Jurkat, Clone E6-1 (cell line): Measurements from ENCODE around the gene ANGPTL2. TPM values are rescaled to one million over a fixed set of nuclear protein-coding genes. Genes with fewer than 3 reads are reported as not detected.
"Not testable (repeated sequence)": the region's sequence is repeated elsewhere in the genome, so short reads cannot be mapped to it uniquely, and the experiment has no call there.

Experiments used
- DNase-seq: peaks from one replicate; pipeline ENCODE4 v3.0.0-alpha.2; 2011; ENCODE audit warnings: low read depth, low spot score
- H3K4me3 ChIP-seq: 2 replicates; pipeline ENCODE4 v1.5.1; 2011; ENCODE audit warnings: mild to moderate bottlenecking, low read length, control low read depth, moderate library complexity
- polyA plus RNA-seq: library from polyadenylated mRNA; unstranded; fragments of >200 nt; gene quantifications from one replicate; pipeline ENCODE4 v1.2.1, GENCODE V29; 2012; ENCODE audit warnings: missing spikeins; ENCODE audit not compliant: insufficient read length, insufficient read depth

ANGPTL2 gene
- 1.1 TPM for polyA plus RNA-seq

- no peak for DNase-seq
- no peak within 1 kb of the TSS for H3K4me3 ChIP-seq
Measured at GRCh38 chr9:127122176-127123063, at the start of gene ANGPTL2. TSS of gene ANGPTL2 (minus strand) at chr9:127122635. CDS start at chr9:127108731, 13,904 bp downstream.

DNA sequence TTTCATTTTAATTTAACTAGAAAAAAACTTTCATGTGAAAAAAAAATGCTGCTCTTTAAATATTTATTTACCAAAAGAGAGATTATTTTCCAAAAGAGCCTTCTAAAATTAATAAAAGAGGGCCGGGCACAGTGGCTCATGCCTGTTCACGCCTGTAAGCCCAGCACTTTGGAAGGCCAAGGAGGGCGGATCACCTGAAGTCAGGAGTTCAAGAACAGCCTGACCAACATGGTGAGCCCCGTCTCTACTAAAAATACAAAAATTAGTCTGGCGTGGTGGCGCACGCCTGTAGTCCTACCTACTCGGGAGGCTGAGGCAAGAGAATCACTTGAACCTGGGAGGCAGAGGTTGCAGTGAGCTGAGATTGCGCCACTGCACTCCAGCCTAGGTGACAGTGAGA is 48.9 kb upstream of the ANGPTL2 start:
- DNase-seq, H3K4me3 ChIP-seq: not testable (repeated sequence)

DNA sequence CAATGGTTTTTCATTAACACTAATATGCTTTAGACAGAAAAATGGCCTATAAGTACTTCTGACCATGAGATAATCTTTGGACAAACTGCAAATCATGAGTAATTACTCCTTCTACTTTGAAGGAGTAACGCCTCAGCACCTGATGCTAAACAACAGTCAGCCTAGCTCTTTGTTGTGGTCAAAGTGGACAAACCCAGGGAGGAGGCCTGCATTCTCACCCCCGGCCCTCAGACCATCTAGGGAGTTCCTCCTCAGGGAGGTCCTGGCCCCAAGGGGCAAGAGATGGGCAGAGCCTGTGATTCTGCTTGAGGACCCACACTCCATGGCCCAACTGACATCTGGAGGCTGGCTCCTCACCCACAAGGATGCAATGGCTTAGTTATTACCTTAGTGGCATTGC is 48.2 kb upstream of the ANGPTL2 start:
- no peak overlapping the region for H3K4me3 ChIP-seq
- no peak for DNase-seq

GRCh38 chr9:127170103-127170502 is 47.7 kb upstream of the ANGPTL2 start:
- no peak overlapping the region for H3K4me3 ChIP-seq

DNA sequence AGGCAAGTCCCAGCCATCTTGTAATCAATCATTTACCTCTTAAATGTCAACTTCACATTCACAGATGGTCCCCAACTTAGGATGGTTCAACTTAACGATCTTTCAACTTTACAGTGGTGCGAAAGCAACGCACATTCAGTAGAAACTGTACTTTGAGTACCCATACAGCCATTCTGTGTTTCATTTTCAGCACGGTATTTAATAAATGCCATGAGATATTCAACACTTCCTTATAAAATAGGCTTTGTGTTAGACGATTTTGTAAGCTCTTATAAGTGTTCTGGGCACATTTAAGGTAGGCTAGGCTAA is 47.1 kb upstream of the ANGPTL2 start:
- no peak for DNase-seq
- H3K4me3 ChIP-seq: no peak overlapping the region

More at GRCh38 chr9:127170103-127170502, 47.7 kb upstream of the ANGPTL2 start:
- no peak for DNase-seq

GRCh38 chr9:127168756-127169574 is 46.5 kb upstream of the ANGPTL2 start:
- DNase-seq: no peak

DNA sequence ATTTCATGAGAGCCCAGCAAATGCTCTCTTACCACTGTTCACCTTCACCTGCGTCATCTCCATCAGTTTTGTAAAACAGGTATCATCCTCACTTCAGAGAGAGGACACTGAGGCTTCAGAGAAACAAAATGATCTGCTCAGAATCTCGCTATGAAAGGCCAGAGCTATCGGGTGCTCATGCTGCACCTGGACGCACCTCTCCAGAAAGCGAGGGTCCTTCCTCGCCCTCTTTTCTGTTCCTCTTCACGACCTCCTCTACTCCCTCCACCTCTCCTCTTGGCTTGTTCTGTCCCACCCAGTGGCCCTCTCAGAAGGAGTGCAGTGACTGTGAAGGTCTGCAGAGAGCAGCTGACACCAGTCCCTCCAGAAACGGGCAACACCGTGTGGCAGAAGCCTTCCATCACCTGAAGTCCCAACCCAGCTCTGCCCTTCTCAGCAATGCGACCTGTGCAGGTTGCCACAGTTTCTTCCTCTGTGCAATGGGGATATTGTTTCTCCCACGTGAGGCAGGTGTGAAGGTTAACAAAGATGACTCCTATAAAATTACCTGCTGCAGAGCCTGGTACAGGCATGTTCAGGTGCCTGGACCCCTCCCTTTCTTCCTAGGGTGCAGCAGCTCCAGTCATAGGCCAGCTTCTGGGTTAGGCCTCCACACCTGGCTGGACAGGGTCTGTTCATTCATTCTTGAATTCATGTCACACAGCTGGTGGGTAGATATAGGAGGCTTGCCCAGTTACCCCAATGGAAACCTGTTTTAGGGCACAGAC is 45.3 kb upstream of the ANGPTL2 start:
- no peak for DNase-seq
- H3K4me3 ChIP-seq: no peak overlapping the region

More at GRCh38 chr9:127168756-127169574, 46.5 kb upstream of the ANGPTL2 start:
- no peak overlapping the region for H3K4me3 ChIP-seq

DNA sequence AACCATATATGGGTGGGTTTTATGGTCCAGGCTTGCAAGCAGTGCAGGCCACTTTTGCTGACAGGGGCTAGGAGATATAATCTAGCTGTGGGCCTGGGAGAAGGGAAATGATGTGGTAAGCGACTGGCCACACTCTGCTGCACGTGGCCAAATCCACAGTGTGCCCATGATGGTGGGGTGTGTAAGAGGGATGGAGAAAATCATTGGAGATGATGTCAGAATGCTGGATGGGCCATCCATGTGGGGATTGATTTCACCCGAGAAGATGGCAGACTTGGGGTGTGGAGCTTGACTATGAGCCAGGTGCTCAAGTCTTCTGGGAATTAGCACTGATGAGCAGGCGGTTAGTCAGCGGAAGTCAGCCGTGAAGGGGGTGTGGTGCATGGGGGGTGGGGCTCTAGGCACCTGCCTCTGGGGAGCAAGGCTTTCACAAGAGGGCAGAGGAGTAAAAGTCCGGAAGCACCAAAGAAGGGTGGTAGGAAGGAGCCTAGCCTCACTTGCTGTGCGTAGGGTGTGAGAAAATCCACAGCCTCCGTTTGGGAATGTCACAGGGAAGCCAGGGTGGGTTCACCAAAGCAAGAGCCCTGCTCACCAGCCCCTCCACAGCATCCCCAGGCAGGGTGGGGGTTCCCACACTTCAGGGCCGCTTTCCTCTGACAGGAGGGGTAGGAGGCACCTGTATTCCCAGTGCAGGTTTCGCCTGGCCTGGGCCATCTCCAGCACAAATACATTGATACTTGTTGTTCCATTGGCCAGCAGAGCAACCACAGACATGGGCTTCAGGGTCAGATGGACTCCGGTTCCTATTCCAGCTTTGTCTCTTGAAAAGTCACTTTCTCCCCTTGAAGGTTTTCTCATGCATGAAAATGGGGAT is 44.5 kb upstream of the ANGPTL2 start:
- H3K4me3 ChIP-seq: no peak overlapping the region
- peak; percentile 89 for DNase-seq

DNA sequence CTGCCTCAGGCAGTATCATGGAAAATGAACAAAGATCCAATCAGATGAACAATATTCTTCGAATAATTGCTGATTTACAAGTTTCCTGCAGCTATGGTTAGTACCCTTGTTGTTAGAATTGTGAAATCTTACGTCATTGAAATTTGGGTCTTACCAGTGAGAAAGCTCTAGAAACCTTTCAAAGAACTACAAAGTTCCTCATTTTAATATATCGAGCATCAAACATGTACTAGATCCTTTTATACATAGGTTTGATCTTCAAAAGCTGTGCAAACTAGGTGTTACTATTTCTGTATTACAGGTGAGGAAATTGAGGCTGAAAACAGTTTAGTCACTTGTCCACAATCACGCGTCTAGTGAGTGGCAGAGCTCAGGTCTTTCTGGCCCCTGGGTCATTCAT is 43.7 kb upstream of the ANGPTL2 start:
- H3K4me3 ChIP-seq: no peak overlapping the region
- no peak for DNase-seq

DNA sequence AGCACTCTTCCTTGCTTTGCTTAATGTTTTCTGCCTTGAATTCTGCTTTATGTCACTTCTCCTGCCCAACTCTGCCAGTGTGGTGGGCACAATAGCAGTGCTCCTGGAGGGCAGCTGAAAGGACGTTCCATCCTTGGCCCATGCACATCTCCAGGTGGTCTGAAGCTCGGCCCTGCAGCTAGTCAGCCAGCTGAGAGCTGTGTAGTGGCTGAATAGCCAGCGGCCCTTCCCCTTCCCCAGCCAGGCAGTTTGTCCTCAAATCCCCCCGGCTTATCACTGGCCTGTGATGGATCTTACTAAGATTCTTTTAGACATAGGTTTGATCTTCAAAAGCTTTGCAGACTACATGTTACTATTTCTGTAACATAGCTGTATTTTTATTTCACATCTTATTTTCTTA is 42.7 kb upstream of the ANGPTL2 start:
- DNase-seq: no peak
- no peak overlapping the region for H3K4me3 ChIP-seq

DNA sequence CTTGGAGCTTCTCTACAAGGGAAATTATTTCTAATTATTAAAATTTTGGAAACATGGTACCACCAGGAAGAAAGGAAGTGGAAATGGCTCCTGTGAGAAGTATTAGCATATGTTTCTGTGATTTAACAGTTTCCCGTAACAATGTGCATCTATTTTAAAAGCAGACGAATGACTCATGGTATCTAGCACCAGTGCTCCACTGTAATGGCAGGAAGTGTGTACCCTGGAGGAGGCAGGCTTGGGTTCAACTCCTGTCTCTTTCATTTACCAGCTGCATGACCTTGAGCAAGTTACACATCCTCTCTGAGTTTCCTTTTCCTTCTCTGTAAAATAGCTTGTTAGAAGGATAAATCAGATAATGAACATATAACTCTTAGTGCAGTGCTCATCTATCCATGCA is 41.0 kb upstream of the ANGPTL2 start:
- peak overlapping the region; percentile 21; the same call in 1 of the 2 replicates for H3K4me3 ChIP-seq
- DNase-seq: peak; percentile 95

GRCh38 chr9:127162864-127163365 is 40.5 kb upstream of the ANGPTL2 start:
- peak; percentile 57 for DNase-seq
- peak overlapping the region; percentile 21 for H3K4me3 ChIP-seq

DNA sequence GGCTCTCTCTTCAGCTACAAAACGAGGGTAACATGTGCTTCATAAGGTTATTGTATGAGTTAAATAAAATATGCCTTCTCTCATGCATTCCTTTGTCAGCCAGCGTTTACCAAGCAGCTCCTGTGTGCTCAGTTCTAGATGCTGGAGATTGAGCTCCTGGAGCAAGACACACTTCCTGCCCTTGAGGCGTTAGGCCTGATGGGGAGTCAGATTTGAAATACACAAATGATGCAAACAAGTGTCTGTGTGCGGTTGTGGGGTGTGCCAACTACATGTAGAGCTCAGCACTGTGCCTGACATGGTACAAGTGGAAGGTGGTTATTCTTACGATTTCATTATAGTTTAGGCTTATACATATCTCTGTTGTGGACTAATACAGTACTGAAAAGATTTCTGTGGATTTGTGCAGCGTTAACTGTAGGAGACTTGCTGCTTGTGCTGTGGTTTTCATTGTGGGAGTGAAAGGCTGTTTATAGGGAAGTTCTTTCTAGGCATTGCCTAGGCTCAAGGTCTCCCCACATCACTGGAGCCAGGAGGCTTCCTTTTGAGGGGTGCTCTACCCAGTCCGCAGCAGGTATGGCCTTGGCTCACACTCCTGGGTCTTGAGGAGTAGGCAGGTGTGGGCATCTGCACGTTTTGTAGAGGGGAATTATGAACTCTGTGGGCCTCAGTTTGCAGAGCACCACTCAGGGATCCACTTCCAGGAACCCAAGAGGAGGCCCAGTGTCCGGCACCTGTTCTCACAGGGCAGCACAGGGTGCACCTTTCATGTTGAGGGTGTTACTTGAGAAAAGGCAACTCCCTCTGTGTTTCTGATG is 39.8 kb upstream of the ANGPTL2 start:
- DNase-seq: peak; percentile 88
- H3K4me3 ChIP-seq: no peak overlapping the region

GRCh38 chr9:127161081-127161624 is 38.7 kb upstream of the ANGPTL2 start:
- DNase-seq: no peak
- no peak overlapping the region for H3K4me3 ChIP-seq

GRCh38 chr9:127159949-127160610 is 37.6 kb upstream of the ANGPTL2 start:
- no peak for DNase-seq
- H3K4me3 ChIP-seq: no peak overlapping the region

DNA sequence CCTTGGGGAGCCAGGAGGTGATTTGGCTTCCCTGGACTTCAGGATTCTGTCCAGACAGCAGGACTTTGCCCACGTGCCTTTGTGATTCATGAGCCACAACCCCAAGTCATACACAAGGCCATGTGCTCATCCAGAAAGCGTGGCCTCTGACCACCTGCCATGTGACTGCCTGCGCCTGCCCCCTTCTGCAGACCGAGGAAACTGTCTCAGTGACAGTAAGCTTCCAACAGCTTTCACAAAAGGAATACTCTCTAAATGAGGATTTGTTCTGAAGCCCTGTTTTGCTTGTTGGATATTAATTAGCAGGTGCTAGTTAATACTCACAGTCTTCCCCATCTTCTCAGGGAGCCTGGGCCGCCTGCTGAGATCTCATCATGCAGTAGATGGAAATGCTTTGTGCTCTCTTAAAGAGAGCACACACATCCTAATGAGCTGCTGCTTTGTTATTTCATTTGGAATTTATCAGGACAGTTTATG is 36.9 kb upstream of the ANGPTL2 start:
- no peak overlapping the region for H3K4me3 ChIP-seq
- DNase-seq: no peak
